Activated naive CD8-positive, alpha-beta T cell (primary cell): ENCODE data around the gene PTPRN2.

Experiments used
- H3K27ac Mint-ChIP-seq: one replicate; pipeline ENCODE4 v1.8.0; 2021; ENCODE audit warnings: mixed read lengths
- H3K27me3 Mint-ChIP-seq: one replicate; pipeline ENCODE4 v1.8.0; 2021; ENCODE audit warnings: mixed read lengths
- H3K36me3 Mint-ChIP-seq: one replicate; pipeline ENCODE4 v1.8.0; 2021; ENCODE audit warnings: mixed read lengths
- H3K4me1 Mint-ChIP-seq: one replicate; pipeline ENCODE4 v1.8.0; 2021; ENCODE audit warnings: low read depth, mixed read lengths
- H3K4me3 Mint-ChIP-seq: one replicate; pipeline ENCODE4 v1.8.0; 2021; ENCODE audit warnings: mild to moderate bottlenecking, mixed read lengths
- H3K9me3 Mint-ChIP-seq: one replicate; pipeline ENCODE4 v1.8.0; 2021; ENCODE audit warnings: low read depth, mixed read lengths

Gene PTPRN2

DNA sequence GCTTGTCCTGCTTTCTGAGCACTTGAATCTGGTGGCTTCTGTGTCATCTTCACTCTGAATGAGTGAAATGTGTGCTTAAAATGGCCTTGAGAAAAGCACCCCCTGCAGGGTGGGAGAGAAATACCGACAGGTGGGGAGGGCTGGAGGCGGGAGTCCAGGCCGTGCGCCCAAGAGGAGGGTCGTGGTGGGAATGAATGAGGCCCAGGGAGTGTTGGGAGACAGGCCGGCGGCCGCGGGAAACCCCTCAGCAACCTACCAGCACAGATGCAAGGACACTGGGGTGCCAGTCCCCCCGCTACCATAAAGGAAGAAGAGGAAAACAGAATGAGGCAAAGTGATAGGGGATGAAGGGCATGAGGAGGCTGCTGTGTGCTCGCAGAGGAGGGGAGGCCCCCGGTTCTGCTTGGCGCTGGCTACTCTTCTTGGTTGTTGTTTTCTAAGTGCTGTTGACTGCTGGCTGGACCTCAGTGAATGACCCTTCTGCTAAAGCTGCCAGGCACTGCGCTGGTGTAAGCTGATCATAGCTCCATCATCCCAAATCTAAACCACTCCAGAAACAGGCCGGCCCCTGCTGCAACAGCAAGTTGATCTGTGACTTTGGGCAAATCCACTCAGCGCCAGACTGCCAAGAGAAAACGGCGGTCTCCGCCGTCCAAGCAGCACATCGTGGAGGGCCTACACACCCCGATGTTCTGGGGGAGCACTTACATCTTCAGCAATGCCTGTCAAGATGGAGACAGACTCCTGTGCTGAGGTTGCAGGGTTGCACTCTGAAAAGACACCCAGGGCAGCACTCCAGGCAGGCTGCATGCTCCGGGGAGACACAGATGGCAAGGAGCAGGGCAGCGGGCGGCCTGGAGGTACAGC is 872.3 kb downstream of the PTPRN2 start:
- no peak overlapping the region for H3K27ac Mint-ChIP-seq
- H3K9me3 Mint-ChIP-seq = no peaks in the 10 kb centered on the region
- H3K4me1 Mint-ChIP-seq = no peaks in the 10 kb centered on the region
- no peaks in the 10 kb centered on the region for H3K27me3 Mint-ChIP-seq
- no peak overlapping the region for H3K4me3 Mint-ChIP-seq
- no peaks in the 10 kb centered on the region for H3K36me3 Mint-ChIP-seq

DNA sequence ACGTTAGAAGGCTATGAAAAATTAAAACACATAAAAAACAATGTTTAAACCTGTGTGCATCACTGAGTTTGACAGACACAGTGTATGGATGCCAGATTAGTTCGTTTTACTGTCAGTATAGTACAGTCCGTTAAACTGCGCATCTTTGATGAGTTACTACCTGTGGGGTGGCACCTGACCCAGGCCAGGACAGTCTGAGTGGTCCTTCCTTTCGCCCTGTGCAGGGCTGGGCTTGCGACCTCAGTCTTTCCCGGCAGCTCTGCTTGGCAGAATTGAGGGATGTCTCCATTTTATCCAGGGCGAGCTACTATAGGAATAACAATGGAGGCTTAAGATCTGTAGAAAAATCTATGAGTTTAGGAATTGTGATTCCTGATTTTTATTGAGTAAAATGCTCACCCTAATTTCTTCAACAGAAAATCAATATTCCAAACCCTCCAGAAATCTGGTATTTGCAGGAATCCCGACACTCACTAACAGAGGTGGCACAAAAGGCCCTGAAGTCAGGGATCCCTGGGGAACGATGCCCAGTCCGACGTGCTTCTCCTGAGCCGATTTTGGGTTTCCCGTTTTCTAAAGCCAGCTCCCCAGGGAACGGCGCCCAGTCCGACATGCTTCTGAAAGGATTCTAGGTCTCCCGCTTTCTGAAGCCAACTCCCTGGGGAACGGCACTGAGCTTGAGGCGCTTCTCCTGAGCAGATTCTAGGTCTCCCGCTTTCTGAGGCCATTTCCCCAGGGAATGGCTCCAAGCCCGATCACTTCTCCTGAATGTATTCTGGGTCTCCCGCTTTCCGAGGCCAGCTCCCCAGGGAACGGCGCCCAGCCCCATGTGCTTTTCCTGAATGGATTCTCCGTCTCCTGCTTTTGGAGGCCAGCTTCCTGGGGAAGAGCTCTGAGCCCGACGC is 873.2 kb downstream of the PTPRN2 start:
- H3K36me3 Mint-ChIP-seq = no peaks in the 10 kb centered on the region
- no peak overlapping the region for H3K4me3 Mint-ChIP-seq
- H3K27me3 Mint-ChIP-seq = no peaks in the 10 kb centered on the region
- no peaks in the 10 kb centered on the region for H3K4me1 Mint-ChIP-seq
- no peak overlapping the region for H3K27ac Mint-ChIP-seq
- H3K9me3 Mint-ChIP-seq = no peaks in the 10 kb centered on the region

DNA sequence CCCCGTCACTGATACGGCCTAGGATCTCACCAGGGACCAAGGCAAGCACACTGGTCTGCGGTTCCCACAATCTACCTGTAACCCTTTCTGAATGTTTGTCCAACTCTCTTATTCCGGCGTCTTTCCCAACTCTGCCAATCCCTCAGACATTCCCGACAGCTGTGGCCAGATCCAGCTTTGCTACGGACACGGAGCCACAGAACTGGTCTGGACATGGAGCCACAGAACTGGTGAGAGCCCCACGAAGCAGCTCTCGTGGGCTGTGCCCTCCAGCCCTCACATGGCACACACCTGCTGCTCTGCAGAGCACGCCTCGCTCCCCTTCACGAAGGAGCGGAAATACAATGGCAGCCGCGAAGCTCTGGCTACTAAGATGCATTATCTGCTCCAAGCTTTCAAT is 874.0 kb downstream of the PTPRN2 start:
- H3K9me3 Mint-ChIP-seq = no peaks in the 10 kb centered on the region
- H3K27me3 Mint-ChIP-seq = no peaks in the 10 kb centered on the region
- H3K27ac Mint-ChIP-seq = no peak overlapping the region
- no peaks in the 10 kb centered on the region for H3K4me1 Mint-ChIP-seq
- H3K36me3 Mint-ChIP-seq = no peaks in the 10 kb centered on the region
- no peak overlapping the region for H3K4me3 Mint-ChIP-seq

DNA sequence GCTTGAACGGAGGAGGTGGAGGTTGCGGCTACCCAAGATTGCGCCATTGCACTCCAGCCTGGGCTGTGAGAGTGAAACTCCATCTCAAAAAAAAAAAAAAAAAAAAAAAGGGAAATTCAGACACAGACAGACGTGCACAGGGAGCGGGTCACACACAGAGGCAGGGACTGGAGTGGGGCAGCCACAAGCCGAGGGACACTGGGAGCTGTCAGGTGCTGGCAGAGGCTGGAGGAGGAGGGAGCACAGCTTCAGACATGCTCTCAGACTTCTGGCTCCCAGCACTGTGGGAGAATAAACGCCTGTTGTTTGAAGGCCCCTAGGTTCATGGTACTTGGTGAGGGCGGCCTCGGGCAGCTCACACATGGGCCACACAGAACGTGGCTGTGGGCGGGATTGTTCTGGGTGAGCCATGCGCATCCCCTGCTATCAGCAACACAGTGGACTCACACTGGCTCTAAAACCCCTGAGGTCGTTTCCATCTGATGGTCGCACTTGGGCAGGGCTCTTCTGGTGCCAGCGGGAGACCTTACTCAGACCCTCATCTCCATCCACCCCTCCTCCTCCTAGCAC is 874.9 kb downstream of the PTPRN2 start:
- Mint-ChIP-seq H3K27me3 (peaks cover 3% of the 10 kb centered on the region), H3K4me1 (no peaks in the 10 kb centered on the region), H3K4me3 (no peak overlapping the region), H3K9me3 (no peaks in the 10 kb centered on the region), H3K36me3 (no peaks in the 10 kb centered on the region), H3K27ac (no peak overlapping the region)

DNA sequence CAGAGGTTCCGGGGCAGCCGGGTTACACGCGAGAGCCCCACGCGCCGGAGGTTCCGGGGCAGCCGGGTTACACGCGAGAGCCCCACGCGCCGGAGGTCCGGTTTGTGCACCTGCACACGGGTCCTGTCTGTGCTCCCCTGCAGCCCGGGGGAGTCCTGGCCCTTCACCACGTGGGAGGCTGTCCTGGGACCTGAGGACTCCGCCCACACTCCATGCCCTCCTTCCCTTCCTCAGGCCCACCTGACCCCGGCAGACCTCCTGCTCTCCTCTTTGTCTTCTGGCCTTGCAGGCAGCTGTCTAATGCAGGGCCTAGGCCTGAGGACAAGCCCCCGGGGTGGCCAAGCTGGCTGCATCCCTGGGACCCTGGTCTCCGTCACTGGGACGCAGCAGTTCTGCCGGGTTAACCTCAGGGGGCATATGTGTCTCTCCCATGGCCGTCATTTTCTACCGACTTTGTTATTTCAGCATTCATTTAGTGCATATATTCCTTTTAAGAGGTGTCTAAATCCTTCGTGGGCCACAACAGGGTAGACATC is 876.2 kb downstream of the PTPRN2 start:
- Mint-ChIP-seq H3K4me3 (no peak overlapping the region), H3K27ac (no peak overlapping the region), H3K27me3 (peaks cover 6% of the 10 kb centered on the region), H3K9me3 (no peaks in the 10 kb centered on the region), H3K36me3 (no peaks in the 10 kb centered on the region), H3K4me1 (no peaks in the 10 kb centered on the region)

DNA sequence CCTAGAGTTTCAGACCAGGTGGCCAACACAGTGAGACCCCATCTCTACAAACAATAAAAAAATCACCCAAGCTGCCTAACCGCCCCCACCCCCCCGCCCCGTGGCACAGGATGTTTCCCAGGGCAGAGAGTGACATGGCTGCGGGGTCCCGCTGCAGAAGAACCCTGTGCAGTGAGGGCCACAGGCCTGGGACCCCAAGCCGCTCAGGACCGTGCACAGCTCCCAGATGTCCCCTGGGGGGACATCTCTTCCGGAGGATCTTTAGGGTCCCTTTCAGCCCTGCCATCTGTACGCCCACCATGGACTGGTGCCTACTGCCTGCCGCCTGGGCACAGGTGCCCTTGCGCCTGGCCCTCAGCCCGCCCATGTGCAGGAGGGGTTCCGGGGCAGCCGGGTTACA is 877.2 kb downstream of the PTPRN2 start:
- Mint-ChIP-seq H3K4me1 (no peaks in the 10 kb centered on the region), H3K27me3 (peaks cover 6% of the 10 kb centered on the region), H3K27ac (no peak overlapping the region), H3K4me3 (no peak overlapping the region), H3K36me3 (no peaks in the 10 kb centered on the region), H3K9me3 (no peaks in the 10 kb centered on the region)

DNA sequence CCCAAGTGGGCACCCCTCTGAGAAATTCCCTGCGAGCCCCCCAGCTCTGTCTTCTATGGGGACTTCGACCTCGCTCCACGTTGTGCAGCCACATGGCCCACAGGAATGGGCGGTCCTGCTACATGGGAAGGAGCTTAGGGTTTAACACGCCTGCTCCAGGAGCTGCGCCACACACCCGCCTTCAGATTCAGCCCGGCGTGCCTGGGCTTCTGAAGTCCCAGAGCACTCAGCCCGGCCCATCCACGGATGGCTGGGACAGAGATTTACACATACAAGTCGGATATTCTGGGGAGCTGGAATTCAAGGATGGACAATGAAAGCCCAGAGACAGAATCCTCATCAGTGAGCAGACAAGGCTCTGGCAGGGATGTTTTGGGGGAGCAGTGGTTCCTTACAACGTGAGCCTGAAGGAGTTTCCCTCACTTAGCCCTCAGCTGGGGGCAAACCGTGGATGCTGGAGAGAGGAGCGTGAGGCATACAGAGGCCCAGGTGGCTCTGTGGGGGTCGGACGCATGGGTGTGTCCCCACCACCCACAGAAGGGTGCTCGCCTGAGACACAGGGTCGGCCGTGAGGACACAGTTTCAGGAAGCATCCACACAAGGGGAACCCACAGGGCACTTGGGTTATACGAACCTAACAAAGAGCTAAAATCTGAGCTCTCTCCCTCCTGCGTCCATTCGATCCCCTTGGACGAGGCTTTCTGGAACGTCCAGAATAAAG is 877.9 kb downstream of the PTPRN2 start:
- Mint-ChIP-seq H3K27me3 (peaks cover 6% of the 10 kb centered on the region), H3K4me3 (no peak overlapping the region), H3K9me3 (no peaks in the 10 kb centered on the region), H3K4me1 (no peaks in the 10 kb centered on the region), H3K36me3 (no peaks in the 10 kb centered on the region), H3K27ac (no peak overlapping the region)

DNA sequence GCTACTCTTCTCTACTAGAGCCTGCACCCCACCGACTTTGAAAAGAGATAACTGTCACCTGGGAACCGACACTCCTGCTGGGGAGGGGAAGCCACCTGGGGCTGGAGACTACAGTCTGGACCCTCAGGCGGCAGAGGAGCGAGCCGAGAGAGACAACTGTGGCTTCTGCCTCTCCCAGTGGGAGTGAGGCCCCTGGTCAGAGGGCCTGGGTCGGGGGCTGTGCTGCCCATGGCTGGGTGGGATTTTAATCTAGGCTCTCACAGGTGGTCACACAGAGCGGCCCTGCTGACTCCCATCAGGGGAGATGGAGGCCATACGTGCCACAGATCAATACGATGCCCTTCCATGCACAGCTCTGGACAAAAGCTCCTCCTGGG is 878.7 kb downstream of the PTPRN2 start:
- Mint-ChIP-seq H3K27me3 (peaks cover 8% of the 10 kb centered on the region), H3K4me3 (no peak overlapping the region), H3K36me3 (no peaks in the 10 kb centered on the region), H3K9me3 (no peaks in the 10 kb centered on the region), H3K27ac (no peak overlapping the region), H3K4me1 (no peaks in the 10 kb centered on the region)

DNA sequence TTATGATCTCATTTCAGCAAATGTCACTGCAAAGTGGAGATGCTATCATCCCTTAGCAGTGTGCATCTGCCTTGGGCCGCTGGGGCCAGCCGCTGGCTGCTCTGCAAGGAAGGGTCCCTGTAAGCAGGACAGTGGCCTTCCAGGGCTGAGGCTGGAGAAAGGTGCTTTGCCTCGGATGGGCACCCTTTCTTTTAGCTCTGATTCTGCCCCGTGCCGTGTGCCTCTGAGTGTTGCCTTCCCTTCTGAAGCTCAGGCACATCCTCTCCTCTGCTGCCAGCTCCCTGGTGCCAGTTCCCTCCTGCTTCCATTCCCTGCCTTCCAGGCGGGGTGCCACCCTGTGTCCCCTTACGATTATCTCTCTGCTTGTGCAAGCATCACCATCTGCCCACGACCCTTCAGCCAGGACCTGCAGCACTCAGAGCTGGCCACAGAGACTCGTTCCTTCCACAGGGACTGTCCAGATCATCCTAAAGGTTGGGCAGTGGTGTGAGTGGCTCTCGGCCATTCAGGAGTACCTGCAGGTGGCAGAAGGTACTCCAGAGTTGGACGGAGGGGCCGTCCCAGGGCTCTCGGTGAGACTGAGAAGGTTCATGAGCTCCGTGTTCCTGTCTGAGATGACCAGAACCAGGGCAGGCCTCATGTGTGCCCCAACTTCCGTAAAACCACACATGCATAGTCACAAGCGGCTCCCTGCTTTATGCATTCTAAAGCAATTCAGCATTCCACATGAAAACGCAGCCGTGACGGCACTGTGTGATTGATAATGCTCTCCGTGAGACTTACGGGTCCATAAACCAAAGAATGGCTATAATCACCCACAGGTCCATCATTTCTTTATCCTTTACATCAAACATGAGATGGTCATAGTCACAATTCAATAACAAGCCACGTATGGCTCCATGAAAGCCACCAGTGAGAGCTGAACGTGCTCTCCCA is 879.4 kb downstream of the PTPRN2 start:
- Mint-ChIP-seq H3K27ac (no peak overlapping the region), H3K4me1 (no peaks in the 10 kb centered on the region), H3K4me3 (no peak overlapping the region), H3K9me3 (no peaks in the 10 kb centered on the region), H3K36me3 (no peaks in the 10 kb centered on the region), H3K27me3 (peaks cover 10% of the 10 kb centered on the region)

DNA sequence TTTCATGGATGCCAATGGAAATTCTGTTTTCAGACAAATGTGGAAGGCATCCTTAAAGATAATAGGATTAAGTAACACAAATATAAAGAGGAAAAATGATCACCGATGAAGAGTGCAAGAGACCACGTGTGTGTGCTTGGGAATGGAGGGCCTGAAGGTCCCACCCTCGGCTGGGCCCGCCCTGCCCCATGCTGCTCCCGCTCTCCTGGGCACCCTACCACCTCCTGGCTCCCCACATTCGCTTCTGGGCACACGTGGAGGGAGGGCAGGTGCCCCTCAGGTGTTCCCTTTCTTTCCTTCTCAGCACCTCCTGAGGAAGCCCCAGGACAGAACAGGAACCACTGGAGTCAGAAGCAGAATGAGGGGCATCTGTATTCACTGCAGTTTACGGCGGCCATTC is 883.3 kb downstream of the PTPRN2 start:
- no peaks in the 10 kb centered on the region for H3K4me1 Mint-ChIP-seq
- H3K4me3 Mint-ChIP-seq = no peak overlapping the region
- H3K9me3 Mint-ChIP-seq = no peaks in the 10 kb centered on the region
- H3K27ac Mint-ChIP-seq = no peak overlapping the region
- H3K27me3 Mint-ChIP-seq = peaks cover 22% of the 10 kb centered on the region
- H3K36me3 Mint-ChIP-seq = no peaks in the 10 kb centered on the region

DNA sequence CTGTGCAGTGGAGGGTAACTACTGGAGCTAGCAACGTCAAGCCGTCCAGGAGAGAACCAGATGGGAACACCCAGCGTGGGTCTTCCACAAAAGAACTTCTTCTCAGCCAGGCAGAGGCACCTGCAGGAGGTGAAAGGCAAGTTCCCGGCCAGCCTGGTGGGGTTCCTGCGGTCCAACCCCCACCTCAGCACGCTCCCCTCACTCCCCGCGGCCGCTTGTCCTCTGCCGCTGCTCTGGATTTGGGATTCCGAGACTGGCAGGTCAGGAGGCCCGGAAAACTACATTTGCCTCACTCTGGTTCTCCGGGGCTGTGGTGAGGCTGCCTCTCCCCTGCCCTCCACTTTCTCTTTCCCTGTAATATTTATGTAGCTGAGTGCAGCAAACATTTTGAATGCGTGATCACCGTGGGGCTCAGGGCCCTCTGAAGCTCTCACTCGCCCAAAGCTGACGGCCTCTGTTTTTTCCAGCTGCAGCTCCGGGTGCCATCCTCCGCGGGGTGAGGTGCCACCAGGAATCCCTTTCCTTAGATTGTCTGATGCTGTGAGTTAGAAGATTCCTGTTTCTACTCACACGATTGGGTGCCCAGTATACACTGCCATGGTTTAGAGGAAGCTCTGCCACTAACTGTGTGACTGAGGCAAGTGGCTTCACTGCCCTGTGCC is 884.0 kb downstream of the PTPRN2 start:
- Mint-ChIP-seq H3K9me3 (no peaks in the 10 kb centered on the region), H3K36me3 (no peaks in the 10 kb centered on the region), H3K27ac (no peak overlapping the region), H3K4me1 (no peaks in the 10 kb centered on the region), H3K27me3 (peaks cover 25% of the 10 kb centered on the region), H3K4me3 (no peak overlapping the region)

DNA sequence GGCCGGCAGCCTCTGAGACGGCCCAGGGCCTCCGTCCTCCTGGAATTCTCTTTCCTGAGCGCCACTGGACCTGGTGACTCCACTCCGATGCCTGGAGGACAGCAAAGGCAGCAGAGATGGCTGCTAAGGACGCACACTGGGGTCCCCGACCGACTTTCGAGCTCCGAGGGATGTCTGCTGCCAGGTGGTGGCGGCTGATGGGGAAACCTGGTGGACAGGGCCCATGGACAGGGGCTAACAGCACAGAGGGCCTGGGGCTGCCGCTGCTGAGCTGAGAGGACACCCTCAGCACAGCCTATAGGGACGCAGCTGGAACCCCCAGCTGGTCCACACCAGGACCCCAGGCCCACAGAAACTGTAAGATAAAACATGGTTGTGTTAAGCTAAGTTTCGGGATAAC is 884.5 kb downstream of the PTPRN2 start:
- no peaks in the 10 kb centered on the region for H3K4me1 Mint-ChIP-seq
- no peak overlapping the region for H3K27ac Mint-ChIP-seq
- H3K27me3 Mint-ChIP-seq = peaks cover 23% of the 10 kb centered on the region
- no peak overlapping the region for H3K4me3 Mint-ChIP-seq
- no peaks in the 10 kb centered on the region for H3K9me3 Mint-ChIP-seq
- no peaks in the 10 kb centered on the region for H3K36me3 Mint-ChIP-seq

DNA sequence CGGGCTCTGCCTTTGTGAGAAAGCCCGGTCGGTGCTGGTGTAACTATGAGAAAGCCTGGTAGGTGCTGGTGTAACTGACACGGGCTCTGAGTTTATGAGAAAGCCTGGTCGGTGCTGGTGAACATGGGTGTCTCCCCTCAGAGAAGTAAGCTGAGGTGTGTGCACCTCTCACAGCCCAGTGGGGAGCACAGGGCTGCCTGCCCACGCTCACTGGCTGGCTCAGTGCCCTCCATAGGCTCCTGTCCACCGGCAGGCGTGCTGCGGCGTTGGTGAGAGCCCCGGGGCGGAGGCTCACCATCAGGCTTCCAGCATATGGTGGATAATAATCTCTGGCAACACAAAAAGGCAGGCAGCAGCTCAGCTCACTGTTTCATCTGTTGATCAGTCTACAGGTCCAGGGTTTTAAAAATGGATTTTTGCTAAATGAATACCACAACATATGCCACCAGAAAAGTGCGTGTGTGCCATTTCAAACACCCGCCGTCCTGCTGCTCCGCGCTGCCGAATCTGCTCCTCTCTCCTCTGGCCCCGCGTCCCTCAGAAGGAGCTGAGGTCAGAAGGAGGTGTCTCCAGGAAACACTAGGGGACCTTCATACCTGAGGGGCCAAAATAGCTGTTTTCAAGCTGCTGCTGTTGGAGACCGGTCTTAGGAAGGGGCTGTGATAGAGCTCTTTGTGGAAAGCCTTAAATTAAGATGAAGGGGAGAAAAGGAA is 885.2 kb downstream of the PTPRN2 start:
- Mint-ChIP-seq H3K4me1 (no peaks in the 10 kb centered on the region), H3K4me3 (no peak overlapping the region), H3K36me3 (no peaks in the 10 kb centered on the region), H3K27ac (no peak overlapping the region), H3K27me3 (peaks cover 22% of the 10 kb centered on the region), H3K9me3 (no peaks in the 10 kb centered on the region)
